T follicular helper cell (primary cell): ENCODE measurements around the gene DYTN.

Experiments used
- DNase-seq: peaks from one replicate; pipeline ENCODE4 v3.0.0-alpha.2; 2020; ENCODE audit warnings: low read depth

DYTN gene

DNA sequence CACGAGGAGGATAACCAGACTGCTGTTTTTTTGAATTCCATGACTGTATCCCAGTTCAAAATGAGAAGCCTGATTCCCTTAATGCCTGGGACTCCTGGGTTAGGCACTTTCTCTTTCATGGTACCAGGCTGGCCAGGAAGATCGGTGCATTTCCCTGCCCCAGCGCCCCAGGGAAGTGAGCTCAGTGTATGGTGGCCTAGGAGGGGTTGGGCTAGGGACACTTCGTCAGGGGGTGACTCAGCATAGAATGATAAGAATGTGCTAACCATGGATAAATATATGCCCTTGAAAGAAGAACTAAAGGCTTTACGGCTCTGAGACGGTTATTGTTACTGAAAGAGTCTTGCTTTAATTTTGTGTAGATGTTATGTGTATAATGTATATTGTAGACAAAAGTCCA, 103.4 kb downstream of the DYTN start:
- no peak for DNase-seq

GRCh38 chr2:206611736-206612135, 106.5 kb downstream of the DYTN start:
- DNase-seq, result no peak

DNA sequence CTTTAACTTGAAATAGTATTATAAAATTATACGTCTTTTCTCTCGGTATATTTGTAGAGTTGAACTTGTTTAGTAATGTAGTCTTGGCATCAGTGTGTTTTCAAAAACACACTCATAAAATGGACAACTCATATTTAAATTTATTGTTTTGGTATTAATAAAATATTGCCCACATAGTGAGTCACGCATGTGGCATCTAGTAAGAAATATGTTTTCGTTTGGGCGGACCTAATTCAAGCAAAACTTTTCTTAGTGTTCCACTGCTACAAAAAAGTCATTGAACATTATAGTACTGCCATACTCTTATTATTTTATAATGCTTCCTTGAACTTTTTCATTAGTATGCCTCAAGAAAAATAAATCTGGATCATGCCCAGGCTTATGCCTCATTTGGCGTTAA, 107.0 kb downstream of the DYTN start:
- DNase-seq, result no peak

GRCh38 chr2:206610451-206610850, 107.7 kb downstream of the DYTN start:
- DNase-seq, result no peak

DNA sequence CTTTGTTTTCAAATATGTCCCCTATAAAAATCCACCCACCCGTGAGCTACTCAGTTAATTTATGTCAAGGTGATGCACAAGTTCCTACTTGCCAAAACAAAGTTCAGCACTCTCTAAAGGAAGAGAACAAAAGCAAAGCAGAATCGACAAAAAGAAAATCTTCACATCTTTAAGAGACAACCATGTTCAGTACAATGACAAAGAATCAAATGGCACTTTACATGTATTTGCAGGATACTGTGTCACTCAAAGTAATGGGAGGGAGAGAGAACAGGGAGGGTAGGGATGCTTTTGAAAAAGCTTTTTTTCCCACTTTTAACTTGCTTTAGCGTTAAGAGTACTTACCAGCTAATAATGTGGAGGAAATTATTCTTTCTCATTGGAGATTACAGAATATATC, 115.0 kb downstream of the DYTN start:
- no peak for DNase-seq
